HG02623 (cell line): Measurements from ENCODE around the gene SEMA3A.

Experiments used
- ATAC-seq: cut with Tn5 transposase; IDR thresholded peaks from one replicate; pipeline ENCODE4 v1.9.1; 2021; ENCODE audit warnings: moderate library complexity; ENCODE audit not compliant: unreplicated experiment

SEMA3A gene

DNA sequence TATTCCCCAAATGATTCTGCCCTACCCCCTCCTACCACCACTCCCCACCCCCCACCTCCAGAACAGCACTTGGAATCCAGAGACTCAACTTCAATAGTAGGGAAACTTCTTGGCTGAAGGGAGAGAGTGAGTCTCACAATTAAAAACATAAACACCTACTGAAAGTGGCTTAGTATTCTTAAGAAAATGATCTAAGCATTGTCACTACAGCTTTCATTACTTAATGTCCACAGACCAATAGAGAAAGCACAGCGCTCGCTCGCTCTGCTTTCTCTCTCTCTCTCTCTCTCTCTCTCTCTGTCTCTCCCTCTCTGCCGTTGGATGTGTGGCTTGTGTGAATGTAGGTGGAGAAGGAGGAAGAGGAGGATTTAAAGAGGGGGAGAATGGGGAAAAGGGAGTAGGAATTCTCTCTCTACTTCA is 1.5 kb upstream of the SEMA3A start:
- ATAC-seq = no peak

DNA sequence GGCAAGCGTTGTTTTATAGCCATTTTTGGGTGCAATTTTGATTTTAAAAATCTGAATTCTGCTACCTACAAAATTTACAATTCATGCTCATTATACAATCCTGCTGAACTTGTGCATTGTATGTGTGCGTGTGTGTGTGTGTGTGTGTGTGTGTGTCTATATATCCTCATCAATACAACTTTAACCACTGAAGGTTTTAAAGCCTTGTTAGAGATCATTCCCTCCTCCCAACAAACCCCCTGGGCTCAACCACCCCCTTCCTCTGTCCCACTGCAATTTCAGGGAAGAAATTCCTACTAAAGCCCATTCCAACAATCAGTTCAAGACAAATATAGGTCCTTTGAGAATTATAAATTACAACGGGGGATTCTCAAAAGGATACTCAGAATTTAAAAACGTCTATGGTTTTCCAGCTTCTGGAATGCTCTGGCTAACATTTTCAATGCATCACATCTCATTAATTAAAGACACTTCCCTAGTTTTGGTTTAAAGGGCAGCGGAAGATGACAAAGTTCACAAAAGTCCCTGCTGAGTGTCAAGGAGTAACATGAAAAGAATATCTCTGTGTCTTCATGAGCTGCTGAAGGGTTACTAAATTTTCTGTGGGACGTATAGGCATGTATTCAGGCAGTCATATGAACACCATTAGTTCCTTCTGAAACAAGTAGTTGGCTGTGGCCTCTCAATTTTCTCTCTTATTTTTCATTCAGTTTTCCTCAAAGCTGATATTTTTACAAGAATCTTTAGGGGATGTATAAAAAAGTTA is 889 bp upstream of the SEMA3A start:
- ATAC-seq = no peak

DNA sequence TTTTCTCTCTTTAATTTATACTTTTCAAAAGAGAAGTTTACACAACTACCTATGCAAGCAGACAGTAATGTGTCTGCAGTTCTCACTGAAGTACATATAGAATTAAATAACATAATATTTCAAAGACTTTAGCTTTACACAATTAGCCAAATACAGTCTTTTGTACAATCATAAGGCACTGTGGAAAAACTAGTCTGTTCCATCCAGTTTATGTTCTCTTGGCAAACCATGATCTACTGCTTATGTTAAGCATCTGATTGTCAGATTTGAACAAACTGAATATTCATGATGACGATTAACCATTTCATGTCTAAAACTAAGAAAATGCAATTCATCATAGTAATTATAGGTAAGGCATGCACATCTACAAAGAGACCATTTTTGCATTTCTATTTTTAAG is 842 bp downstream of the SEMA3A start:
- ATAC-seq = no peak

- no peak for ATAC-seq
These were observed 2.7 kb downstream of the SEMA3A start for GRCh38 chr7:84191842-84192241.

- ATAC-seq = no peak
These were observed 3.3 kb downstream of the SEMA3A start for GRCh38 chr7:84191261-84191660.

GRCh38 chr7:84190016-84190705 is 4.4 kb downstream of the SEMA3A start:
- no peak for ATAC-seq

GRCh38 chr7:84188786-84189405 is 5.7 kb downstream of the SEMA3A start:
- no peak for ATAC-seq

GRCh38 chr7:84187813-84188510 is 6.6 kb downstream of the SEMA3A start:
- no peak for ATAC-seq

DNA sequence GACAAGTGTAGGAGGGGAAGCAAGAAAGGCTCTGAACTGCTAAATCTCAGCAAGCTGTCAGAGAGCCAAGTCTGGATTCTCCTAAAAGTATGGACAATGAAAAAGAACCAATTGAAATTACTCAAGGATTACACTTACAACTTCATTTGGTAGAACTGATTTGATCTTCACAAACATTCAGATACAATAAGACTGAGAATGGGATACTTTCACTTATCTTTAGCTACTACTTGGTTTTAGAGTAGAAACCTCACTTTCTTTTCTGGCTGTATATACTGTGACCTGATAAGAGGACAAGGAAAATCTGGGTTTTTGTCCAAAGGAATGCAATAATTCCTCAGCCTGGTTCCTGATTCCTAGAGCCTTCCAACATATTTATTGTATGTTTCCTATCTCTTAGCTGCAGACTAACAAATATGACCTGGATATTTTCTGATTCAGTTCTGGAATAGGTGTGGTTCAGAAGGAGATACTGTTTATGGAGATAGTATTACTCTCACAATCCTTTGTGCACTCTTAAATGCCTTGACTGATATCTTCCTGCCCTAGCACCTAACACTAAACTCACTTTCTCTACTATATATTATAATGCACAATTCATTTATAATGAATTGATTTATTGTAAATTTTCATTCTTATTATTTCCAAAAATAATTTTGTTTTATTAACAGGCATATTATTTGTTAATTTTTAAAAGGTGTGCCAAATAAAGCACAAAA is 7.3 kb downstream of the SEMA3A start:
- no peak for ATAC-seq

DNA sequence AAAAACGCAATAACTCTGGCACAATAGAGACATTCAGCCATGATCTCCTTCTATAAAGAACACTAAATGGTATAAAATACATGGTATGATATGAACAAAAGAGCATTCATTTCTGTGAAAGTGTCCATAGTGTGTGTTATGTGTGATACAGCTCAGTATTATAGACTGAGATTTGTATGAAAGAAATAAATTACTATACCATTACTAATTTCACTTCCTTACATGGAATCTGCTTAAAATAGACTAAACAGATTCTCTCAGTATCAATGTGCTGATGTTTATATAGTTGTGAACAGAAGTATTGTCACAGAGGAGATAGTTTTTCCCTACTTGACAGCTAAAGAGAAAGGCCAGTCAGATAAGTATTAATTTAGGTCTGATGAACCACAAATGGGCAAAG is 10.8 kb downstream of the SEMA3A start:
- ATAC-seq = no peak

GRCh38 chr7:84182301-84182700 is 12.3 kb downstream of the SEMA3A start:
- ATAC-seq = no peak

DNA sequence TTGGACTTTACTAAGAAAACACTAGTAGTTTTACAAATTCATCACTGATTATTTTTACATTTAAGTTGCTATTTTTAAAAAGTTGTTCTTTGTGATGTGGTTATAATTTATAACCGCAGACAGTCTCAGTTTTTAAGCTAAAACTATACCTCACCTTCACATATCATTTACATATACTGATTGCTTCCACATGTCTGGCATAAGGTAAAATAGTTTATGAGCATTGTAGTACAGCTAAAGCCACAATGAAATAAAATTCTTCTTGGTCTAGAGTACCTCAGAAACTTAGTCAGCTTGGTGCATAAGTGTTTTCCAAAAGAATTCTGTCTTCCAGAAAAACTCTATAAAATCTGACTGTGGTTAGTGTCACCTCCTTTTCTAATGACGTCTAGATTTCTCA is 13.0 kb downstream of the SEMA3A start:
- ATAC-seq = no peak

DNA sequence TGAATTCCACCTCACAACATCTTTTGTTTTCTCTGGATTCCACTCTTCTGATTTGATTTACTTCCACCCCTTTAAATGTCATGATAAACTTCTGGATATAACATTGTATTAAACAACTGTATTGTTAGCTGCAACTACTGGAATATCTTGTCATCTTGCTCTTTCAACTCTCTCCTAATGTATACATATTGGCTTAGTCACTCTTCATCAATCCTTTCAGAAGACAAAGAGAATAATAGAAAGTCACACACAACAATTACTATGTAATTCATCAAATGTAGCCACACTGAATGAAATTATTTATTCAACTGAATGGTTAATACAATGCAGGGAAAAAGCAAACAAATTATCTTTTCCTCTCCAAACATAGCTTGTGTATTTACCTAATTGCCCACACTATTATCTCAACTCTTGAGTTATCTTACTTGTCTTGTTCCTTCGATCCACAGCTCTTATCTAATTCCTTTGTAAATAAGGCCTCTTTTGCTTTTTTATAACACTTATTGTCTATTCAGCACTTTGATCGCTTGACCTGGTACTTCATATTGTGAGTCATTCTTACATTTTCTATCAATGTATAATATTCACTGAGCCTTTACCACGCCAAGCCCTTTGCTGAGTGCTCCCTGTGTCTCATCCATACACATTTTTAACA is 16.7 kb downstream of the SEMA3A start:
- no peak for ATAC-seq

- ATAC-seq = no peak
These were observed 17.9 kb downstream of the SEMA3A start for GRCh38 chr7:84176716-84177115.

GRCh38 chr7:84175461-84175860 is 19.1 kb downstream of the SEMA3A start:
- ATAC-seq = no peak

DNA sequence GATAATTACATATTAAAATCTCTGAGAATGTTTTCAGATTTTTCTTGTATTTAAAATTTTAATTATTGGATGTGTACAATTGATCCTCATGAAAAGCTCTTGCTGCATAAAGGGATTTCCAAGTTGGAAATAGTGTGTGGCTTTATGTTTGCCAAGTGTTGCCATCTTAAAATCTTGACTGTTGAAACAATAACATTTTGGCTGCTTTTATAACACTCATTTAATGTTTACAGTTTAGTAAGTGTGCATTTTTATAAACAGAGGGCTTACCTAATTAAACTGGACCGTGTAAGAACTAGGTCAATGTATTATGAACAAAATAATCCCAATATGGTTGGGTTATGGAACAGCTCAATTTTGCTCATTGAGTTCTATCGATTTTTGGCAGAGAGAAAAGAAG is 23.9 kb downstream of the SEMA3A start:
- ATAC-seq = no peak

- no peak for ATAC-seq
These were observed 32.0 kb downstream of the SEMA3A start for GRCh38 chr7:84162584-84162983.

DNA sequence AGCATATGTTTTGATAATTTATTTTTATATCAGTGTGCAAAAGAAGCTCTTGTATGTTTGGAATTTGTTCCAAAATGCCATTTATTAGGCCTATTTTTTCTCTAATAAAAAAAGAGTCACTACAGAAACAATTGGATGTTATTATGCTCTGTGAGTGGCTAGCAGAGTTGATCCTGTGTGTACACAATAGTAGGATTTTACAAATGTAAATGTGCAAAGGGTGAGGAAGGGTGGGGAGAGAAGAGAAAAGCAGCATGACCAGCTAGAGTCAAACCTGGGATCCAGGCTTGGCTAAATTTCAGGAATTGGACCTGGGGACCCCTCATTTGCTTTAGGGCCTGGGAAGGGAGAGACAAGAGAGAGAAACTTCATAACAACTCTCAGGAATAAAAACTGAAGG is 32.5 kb downstream of the SEMA3A start:
- no peak for ATAC-seq

- no peak for ATAC-seq
These were observed 33.2 kb downstream of the SEMA3A start for GRCh38 chr7:84161398-84161797.

GRCh38 chr7:84159435-84159834 is 35.2 kb downstream of the SEMA3A start:
- no peak for ATAC-seq
